Stimulated activated CD4-positive, alpha-beta T cell treated with anti-CD3 and anti-CD28 coated beads, Interleukin-2, amount 100 ng/mL, for 48 hours (primary cell): ENCODE results near the gene PKDREJ.
"Not testable (repeated sequence)": the region's sequence is repeated elsewhere in the genome, so short reads cannot be mapped to it uniquely, and the experiment has no call there.

Experiments used
- DNase-seq, 2 donors: peaks; one replicate each; pipeline ENCODE4 v3.0.0-alpha.2; 2020

PKDREJ gene

GRCh38 chr22:46263216-46263590 lies at the start of gene PKDREJ:
Gene PKDREJ (minus strand): TSS chr22:46263343. CDS start chr22:46263322, 21 bp downstream.
- no peak for DNase-seq

GRCh38 chr22:46312848-46313247 lies 49.7 kb upstream of the PKDREJ start:
- not testable (repeated sequence) for DNase-seq

- no peak for DNase-seq
These were observed 48.9 kb upstream of the PKDREJ start for GRCh38 chr22:46312056-46312455.

GRCh38 chr22:46309526-46310085 lies 46.5 kb upstream of the PKDREJ start:
- DNase-seq = no peak

- no peak for DNase-seq
These were observed 45.3 kb upstream of the PKDREJ start for GRCh38 chr22:46308283-46308988.

GRCh38 chr22:46303347-46303965 lies 40.3 kb upstream of the PKDREJ start:
- DNase-seq = no peak

GRCh38 chr22:46300491-46300890 lies 37.3 kb upstream of the PKDREJ start:
- DNase-seq = no peak

- no peak for DNase-seq
These were observed 36.0 kb upstream of the PKDREJ start for GRCh38 chr22:46299101-46299500.

GRCh38 chr22:46297151-46297812 lies 34.1 kb upstream of the PKDREJ start:
- no peak for DNase-seq

- DNase-seq = peak; percentile 93 to 95
These were observed 33.4 kb upstream of the PKDREJ start, which contains the start of gene GTSE1 for GRCh38 chr22:46296257-46297150. Gene GTSE1 (plus strand): TSS chr22:46296870. CDS start chr22:46297401, 531 bp downstream.

- DNase-seq = no peak
These were observed 32.3 kb upstream of the PKDREJ start for GRCh38 chr22:46295277-46295971.

- no peak for DNase-seq
These were observed 31.6 kb upstream of the PKDREJ start for GRCh38 chr22:46294784-46295183.

- DNase-seq = no peak
These were observed 30.6 kb upstream of the PKDREJ start for GRCh38 chr22:46293577-46294260.

GRCh38 chr22:46292732-46293131 lies 29.6 kb upstream of the PKDREJ start:
- DNase-seq = no peak

GRCh38 chr22:46292173-46292572 lies 29.0 kb upstream of the PKDREJ start:
- no peak for DNase-seq

- DNase-seq = no peak
These were observed 28.0 kb upstream of the PKDREJ start for GRCh38 chr22:46290843-46291785.

GRCh38 chr22:46290121-46290842 lies 27.1 kb upstream of the PKDREJ start:
- no peak for DNase-seq

GRCh38 chr22:46289244-46289891 lies 26.2 kb upstream of the PKDREJ start:
- DNase-seq = no peak

- no peak for DNase-seq
These were observed 25.7 kb upstream of the PKDREJ start for GRCh38 chr22:46288846-46289243.
